Body of pancreas (tissue), 4 donors: Measurements from ENCODE around the gene NXPH4. TPM values are rescaled to one million over a fixed set of nuclear protein-coding genes. Genes with fewer than 3 reads are reported as not detected.

Experiments
- ATAC-seq: fragments of 150-250 bp; one replicate; pipeline ENCODE4 v1.9.1; 2016
- DNase-seq, 4 donors: peaks; one replicate each; pipeline ENCODE4 v3.0.0-alpha.2; 2019
- H3K27ac ChIP-seq, 4 donors: fragments of 200-600 bp; sonication (generic); 1 replicate in 3 of 4; 2 replicates in 1 of 4; pipeline versions ENCODE4 v1.5.1 to v1.6.1; 2016 to 2019; ENCODE audit warnings: mild to moderate bottlenecking in 1 of 4, mixed read lengths in 1 of 4, moderate library complexity in 1 of 4
- H3K27me3 ChIP-seq, 2 donors: fragments of 200-600 bp; sonication (generic); one replicate each; pipeline ENCODE4 v1.6.0; 2016; ENCODE audit warnings: mild to moderate bottlenecking in 1 of 2
- H3K36me3 ChIP-seq, 2 donors: fragments of 200-600 bp; sonication (generic); replicated peaks in 1 of 2; 2 replicates each; pipeline ENCODE4 v1.5.1; 2016; ENCODE audit warnings: low read depth in 2 of 2; ENCODE audit not compliant: insufficient read depth in 1 of 2
- H3K4me1 ChIP-seq: fragments of 200-600 bp; sonication (generic); one replicate; pipeline ENCODE4 v1.6.0; 2016
- H3K4me3 ChIP-seq, 2 donors: fragments of 200-600 bp; sonication (generic); 1 replicate in 1 of 2; 2 replicates in 1 of 2; pipeline ENCODE4 v1.5.1; 2016 to 2019
- H3K9me3 ChIP-seq, 3 donors: fragments of 200-600 bp; sonication (generic); 1 replicate in 2 of 3; 2 replicates in 1 of 3; pipeline ENCODE4 v1.5.1; 2016
- POLR2A ChIP-seq, 3 donors: fragments of 450-650 bp; IDR thresholded peaks; one replicate each; pipeline ENCODE4 v1.6.1; 2016; ENCODE audit warnings: antibody characterized with exemption in 3 of 3, mild to moderate bottlenecking in 2 of 3
- WGBS, 2 donors: methylation state at CpG; one replicate each; pipeline ENCODE4 v1.1.5; 2017; 5-methylcytosine and 5-hydroxymethylcytosine counted together
- intact Hi-C: fragments of 100-400 bp; cut with DNase I; formaldehyde crosslinking; loops from one replicate; pipeline ENCODE4 v1.15.1; 2023
- total RNA-seq, 2 donors: library from RNA; depleted of rRNA; stranded (reverse); fragments of >200 nt; gene quantifications; one replicate each; pipeline ENCODE4 v1.1.0, GENCODE V29; 2016
- TF ChIP-seq, protein P1 (sequence below), 7 experiments: fragments of 450-650 bp in 4 of 7; fragments of 200-600 bp in 3 of 7; sonication (generic) in 3 of 7; IDR thresholded peaks; one replicate each; pipeline ENCODE4 v1.5.1; 2016 to 2019; ENCODE audit warnings: antibody characterized with exemption in 7 of 7

NXPH4 gene
- total RNA-seq, 2 donors from 2014 or later: 2.9 to 4.6 TPM

DNA sequence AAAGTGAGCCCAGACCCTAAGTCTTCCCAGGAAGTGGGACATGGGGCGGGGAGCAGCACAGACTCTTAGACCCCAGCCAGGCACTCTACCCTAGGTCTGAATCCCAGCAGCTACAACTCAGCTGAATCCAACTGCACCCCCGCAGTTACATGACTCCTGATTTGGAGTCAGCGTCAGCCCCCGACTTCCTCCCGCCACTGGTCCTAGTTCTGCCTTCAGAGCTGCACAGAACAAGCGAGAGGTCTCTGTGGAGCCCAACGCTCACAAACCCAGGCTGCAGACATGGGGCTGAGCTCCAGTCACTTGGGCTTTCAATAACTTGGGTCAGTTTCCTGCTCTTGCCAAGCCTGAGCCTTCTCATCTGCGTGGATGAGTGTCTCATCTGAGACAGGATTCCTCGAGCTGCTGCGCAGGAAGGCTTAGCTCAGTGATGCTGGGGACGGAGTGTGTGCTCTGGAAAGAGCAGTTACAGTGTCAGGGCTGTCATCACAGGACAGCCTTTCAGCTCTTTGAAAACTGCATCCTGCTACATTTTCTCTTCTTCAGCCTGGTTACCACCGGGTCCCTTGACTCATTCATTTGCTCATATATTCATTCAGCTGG, 30.6 kb upstream of the NXPH4 start:
- TF ChIP-seq POLR2A (IDR thresholded peaks at IDR 0.05): no peak
- TF ChIP-seq, protein P1, sequence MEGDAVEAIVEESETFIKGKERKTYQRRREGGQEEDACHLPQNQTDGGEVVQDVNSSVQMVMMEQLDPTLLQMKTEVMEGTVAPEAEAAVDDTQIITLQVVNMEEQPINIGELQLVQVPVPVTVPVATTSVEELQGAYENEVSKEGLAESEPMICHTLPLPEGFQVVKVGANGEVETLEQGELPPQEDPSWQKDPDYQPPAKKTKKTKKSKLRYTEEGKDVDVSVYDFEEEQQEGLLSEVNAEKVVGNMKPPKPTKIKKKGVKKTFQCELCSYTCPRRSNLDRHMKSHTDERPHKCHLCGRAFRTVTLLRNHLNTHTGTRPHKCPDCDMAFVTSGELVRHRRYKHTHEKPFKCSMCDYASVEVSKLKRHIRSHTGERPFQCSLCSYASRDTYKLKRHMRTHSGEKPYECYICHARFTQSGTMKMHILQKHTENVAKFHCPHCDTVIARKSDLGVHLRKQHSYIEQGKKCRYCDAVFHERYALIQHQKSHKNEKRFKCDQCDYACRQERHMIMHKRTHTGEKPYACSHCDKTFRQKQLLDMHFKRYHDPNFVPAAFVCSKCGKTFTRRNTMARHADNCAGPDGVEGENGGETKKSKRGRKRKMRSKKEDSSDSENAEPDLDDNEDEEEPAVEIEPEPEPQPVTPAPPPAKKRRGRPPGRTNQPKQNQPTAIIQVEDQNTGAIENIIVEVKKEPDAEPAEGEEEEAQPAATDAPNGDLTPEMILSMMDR (IDR thresholded peaks at IDR 0.05): no peak
- Histone ChIP-seq H3K27me3 (no peaks in the 10 kb centered on the region), H3K36me3 (no peaks in the 10 kb centered on the region), H3K27ac (no peak overlapping the region), H3K4me3 (no peak overlapping the region), H3K4me1 (no peaks in the 10 kb centered on the region), H3K9me3 (no peaks in the 10 kb centered on the region)
- intact Hi-C loops: no loop called here
- 90 to 92% methylated on average over 11 to 12 of the region's 12 CpGs for WGBS, 2 donors
- ATAC-seq: no peak
- no peak for DNase-seq

GRCh38 chr12:57187222-57188089, 29.1 kb upstream of the NXPH4 start:
- intact Hi-C loops: no loop called here
- Histone ChIP-seq H3K4me3 (no peak overlapping the region), H3K27me3 (no peaks in the 10 kb centered on the region), H3K9me3 (no peaks in the 10 kb centered on the region), H3K4me1 (no peaks in the 10 kb centered on the region), H3K36me3 (no peaks in the 10 kb centered on the region), H3K27ac (no peak overlapping the region)
- WGBS, 2 donors: 73 to 80% methylated on average over 7 to 21 of the region's 21 CpGs
- no peak for DNase-seq
- TF ChIP-seq, protein P1 (IDR thresholded peaks at IDR 0.05): no peak
- TF ChIP-seq POLR2A (IDR thresholded peaks at IDR 0.05): no peak
- no peak for ATAC-seq

DNA sequence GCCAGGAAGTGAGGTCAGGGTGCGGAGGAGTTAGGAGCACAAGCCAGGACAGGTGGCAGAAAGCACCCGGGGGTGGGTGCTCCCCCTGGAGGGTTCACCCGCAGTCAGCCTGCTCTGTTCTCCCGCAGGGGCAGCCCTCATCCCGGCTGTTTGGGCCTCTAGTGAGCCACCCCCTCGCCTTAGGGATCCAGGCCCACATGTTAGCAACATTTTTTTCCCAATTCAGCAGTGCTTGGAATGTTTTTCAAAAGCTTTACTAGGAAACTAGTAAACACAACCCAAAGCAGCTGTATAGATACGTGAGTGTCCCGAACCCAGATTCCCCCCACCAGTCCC, 28.5 kb upstream of the NXPH4 start:
- intact Hi-C loops: no loop called here
- Histone ChIP-seq H3K27ac (no peak overlapping the region), H3K4me1 (no peaks in the 10 kb centered on the region), H3K4me3 (no peak overlapping the region), H3K9me3 (no peaks in the 10 kb centered on the region), H3K36me3 (no peaks in the 10 kb centered on the region), H3K27me3 (no peaks in the 10 kb centered on the region)
- DNase-seq (no peak), ATAC-seq (no peak)
- TF ChIP-seq POLR2A (IDR thresholded peaks at IDR 0.05): no peak
- TF ChIP-seq, protein P1 (IDR thresholded peaks at IDR 0.05): no peak
- WGBS, 2 donors: 69 to 86% methylated on average over 3 to 8 of the region's 8 CpGs

DNA sequence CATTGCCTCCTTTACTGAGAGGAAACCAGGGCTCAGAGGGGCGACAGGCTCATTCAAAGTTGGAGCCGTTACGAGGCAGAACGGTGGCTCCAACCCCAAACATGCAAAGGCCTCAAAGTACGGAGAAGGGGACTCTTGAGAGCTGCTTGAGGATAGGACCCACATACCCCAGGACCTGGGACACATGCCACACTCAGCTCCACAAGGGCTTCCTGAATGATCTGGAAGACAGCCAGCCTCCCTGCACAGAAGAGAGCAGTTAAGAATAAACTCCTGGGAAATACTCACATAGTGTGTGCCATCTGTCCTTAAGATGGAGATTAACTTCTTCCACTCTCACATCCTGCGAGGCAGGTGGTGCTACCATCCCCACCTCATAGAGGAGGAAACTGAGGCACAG, 26.6 kb upstream of the NXPH4 start:
- Histone ChIP-seq H3K36me3 (no peaks in the 10 kb centered on the region), H3K27me3 (no peaks in the 10 kb centered on the region), H3K9me3 (no peaks in the 10 kb centered on the region), H3K4me1 (no peaks in the 10 kb centered on the region), H3K27ac (no peak overlapping the region), H3K4me3 (no peak overlapping the region)
- intact Hi-C loops: loop anchor here (5.0 kb wide), 1 partner anchor 123 kb away; no protein-coding TSS in a partner anchor
- WGBS, 2 donors: 66 to 78% methylated on average over 4 to 6 of the region's 6 CpGs
- DNase-seq: no peak
- TF ChIP-seq, protein P1 (IDR thresholded peaks at IDR 0.05): no peak
- no peak for TF ChIP-seq POLR2A (IDR thresholded peaks at IDR 0.05)
- no peak for ATAC-seq
